Measurements from ENCODE around the gene NAALADL2. TPM values are rescaled to one million over a fixed set of nuclear protein-coding genes. Genes with fewer than 3 reads are reported as not detected.
A peak's percentile ranks its signal among the peaks of the same experiment; 100 is the strongest.

Gene NAALADL2
- total and polyA plus RNA-seq, 2 donors (not counting 3 experiments of a cell fraction or from before 2014, with no cell fraction given) = 1.1 to 4.0 TPM

- Histone ChIP-seq H4K20me1 (replicated peaks; ENCODE audit: control insufficient read depth, extremely low read depth, insufficient read depth, low read length) (no peaks in the 10 kb centered on the region), H3K36me3 (ENCODE audit: control insufficient read depth in 2 of 2, extremely low read depth in 1 of 2, insufficient read depth in 2 of 2, low read length in 2 of 2) (no peaks in the 10 kb centered on the region), H3K27ac (ENCODE audit: insufficient read depth, low read depth, low read length) (no peak overlapping the region), H3K9ac (replicated peaks; ENCODE audit: extremely low read depth, insufficient read depth, low read length) (no peak overlapping the region), H3K79me2 (ENCODE audit: control insufficient read depth, insufficient read depth, low read length) (no peaks in the 10 kb centered on the region), H3K9me1 (replicated peaks; ENCODE audit: control insufficient read depth, extremely low read depth, insufficient read depth, low read length) (no peaks in the 10 kb centered on the region), H3K27me3 (ENCODE audit: control insufficient read depth in 2 of 2, insufficient read depth in 2 of 2, low read length in 2 of 2) (no peaks in the 10 kb centered on the region), H3K4me3 (replicated peaks in 1 of 3; ENCODE audit: insufficient read depth in 1 of 3, low read depth in 1 of 3, low read length in 3 of 3) (no peak overlapping the region), H2AFZ (ENCODE audit: low read depth, low read length) (no peak overlapping the region), H3K4me2 (ENCODE audit: insufficient read depth, low read length) (no peak overlapping the region), H3K4me1 (ENCODE audit: control insufficient read depth, extremely low read depth, insufficient read depth, low read length) (no peaks in the 10 kb centered on the region), H3K9me3 (replicated peaks; ENCODE audit: control insufficient read depth, insufficient read depth, low read length) (no peaks in the 10 kb centered on the region)
- dilution Hi-C loops (cut with MboI; ENCODE audit: extremely low pct_ligation_motif_present, low sequenced_read_pairs) = no loop called here
- DNase-seq (ENCODE audit: low read depth, low spot score) (no peak), FAIRE-seq (no peak)
- peak; percentile 37 for TF ChIP-seq FOS (IDR thresholded peaks at IDR 0.05; ENCODE audit: borderline replicate concordance, insufficient read depth, low read length)
- TF ChIP-seq GATA2 (IDR thresholded peaks at IDR 0.05; ENCODE audit: insufficient read depth, insufficient read length, low read depth, low read length) = no peak
- intact Hi-C loops (cut with micrococcal nuclease) = no loop called here
- ChIA-PET POLR2A (no interaction called here), CTCF (no interaction called here)
- BruUV-seq (replicated peaks) = no TSS peak
Observed at GRCh38 chr3:175743733-175744400, 884.7 kb downstream of the NAALADL2 start.

GRCh38 chr3:175746308-175746707 lies 887.2 kb downstream of the NAALADL2 start:
- H3K9me1 ChIP-seq (replicated peaks; ENCODE audit: control insufficient read depth, extremely low read depth, insufficient read depth, low read length) = no peaks in the 10 kb centered on the region
- H3K4me3 ChIP-seq (replicated peaks in 1 of 3; ENCODE audit: insufficient read depth in 1 of 3, low read depth in 1 of 3, low read length in 3 of 3) = no peak overlapping the region
- no peaks in the 10 kb centered on the region for H3K36me3 ChIP-seq (ENCODE audit: control insufficient read depth in 2 of 2, extremely low read depth in 1 of 2, insufficient read depth in 2 of 2, low read length in 2 of 2)
- H2AFZ ChIP-seq (ENCODE audit: low read depth, low read length) = no peak overlapping the region
- dilution Hi-C loops (cut with MboI; ENCODE audit: extremely low pct_ligation_motif_present, low sequenced_read_pairs) = no loop called here
- BruUV-seq (replicated peaks) = no TSS peak
- H3K27me3 ChIP-seq (ENCODE audit: control insufficient read depth in 2 of 2, insufficient read depth in 2 of 2, low read length in 2 of 2) = no peaks in the 10 kb centered on the region
- POLR2A ChIA-PET = no interaction called here
- H3K9me3 ChIP-seq (replicated peaks; ENCODE audit: control insufficient read depth, insufficient read depth, low read length) = no peaks in the 10 kb centered on the region
- no peak overlapping the region for H3K4me2 ChIP-seq (ENCODE audit: insufficient read depth, low read length)
- no peak overlapping the region for H3K27ac ChIP-seq (ENCODE audit: insufficient read depth, low read depth, low read length)
- H3K4me1 ChIP-seq (ENCODE audit: control insufficient read depth, extremely low read depth, insufficient read depth, low read length) = no peaks in the 10 kb centered on the region
- DNase-seq (ENCODE audit: low read depth, low spot score) (no peak), FAIRE-seq (no peak)
- H3K9ac ChIP-seq (replicated peaks; ENCODE audit: extremely low read depth, insufficient read depth, low read length) = no peak overlapping the region
- intact Hi-C loops (cut with micrococcal nuclease) = no loop called here
- TF ChIP-seq POLR2AphosphoS5 (IDR thresholded peaks at IDR 0.05; ENCODE audit: insufficient read depth, low read depth, low read length) (no peak), GATA2 (IDR thresholded peaks at IDR 0.05; ENCODE audit: insufficient read depth, insufficient read length, low read depth, low read length) (no peak), EZH2 (IDR thresholded peaks at IDR 0.05; ENCODE audit: borderline replicate concordance, low read depth, low read length, severe bottlenecking) (no peak), JUN (IDR thresholded peaks at IDR 0.05; ENCODE audit: borderline replicate concordance, insufficient read depth, insufficient read length, low read depth) (no peak)
- H3K79me2 ChIP-seq (ENCODE audit: control insufficient read depth, insufficient read depth, low read length) = no peaks in the 10 kb centered on the region
- H4K20me1 ChIP-seq (replicated peaks; ENCODE audit: control insufficient read depth, extremely low read depth, insufficient read depth, low read length) = no peaks in the 10 kb centered on the region
- CTCF ChIA-PET = no interaction called here

All from endothelial cell of umbilical vein (primary cell).